ENCODE measurements around the gene PRDM5. TPM values are rescaled to one million over a fixed set of nuclear protein-coding genes. Genes with fewer than 3 reads are reported as not detected.

Gene PRDM5
- total RNA-seq, 1 experiment from 2014 or later: 5.1 TPM

- TF ChIP-seq REST (IDR thresholded peaks at IDR 0.05; ENCODE audit: low read depth) (no peak), ZFX (IDR thresholded peaks at IDR 0.05) (no peak), POLR2AphosphoS5 (IDR thresholded peaks at IDR 0.05; ENCODE audit: low read depth, low read length) (no peak)
These were observed 239.5 kb downstream of the PRDM5 start (continued) for GRCh38 chr4:120682981-120683380.

- Histone ChIP-seq H3K4me1 (ENCODE audit: control insufficient read depth in 1 of 2, insufficient read depth in 2 of 2, low read length in 2 of 2) (no peaks in the 10 kb centered on the region), H3K9me3 (ENCODE audit: control insufficient read depth in 1 of 2, insufficient read depth in 1 of 2, low read depth in 1 of 2, low read length in 2 of 2) (no peaks in the 10 kb centered on the region), H3K9ac (ENCODE audit: low read length) (no peak overlapping the region), H2AFZ (ENCODE audit: low read depth, low read length, poor library complexity, severe bottlenecking) (no peak overlapping the region), H3K4me2 (ENCODE audit: low read length) (no peak overlapping the region), H3K9me2 (ENCODE audit: insufficient read depth) (no peaks in the 10 kb centered on the region), H3K27me3 (ENCODE audit: insufficient read depth, low read length) (no peaks in the 10 kb centered on the region), H4K20me1 (ENCODE audit: insufficient read depth) (no peaks in the 10 kb centered on the region), H3K4me3 (replicated peaks in 1 of 2; ENCODE audit: low read depth in 1 of 2, low read length in 2 of 2) (no peak overlapping the region), H3K27ac (ENCODE audit: low read depth, low read length) (no peak overlapping the region), H3K79me2 (ENCODE audit: insufficient read depth, low read length) (no peaks in the 10 kb centered on the region), H3K36me3 (ENCODE audit: control insufficient read depth in 1 of 2, insufficient read depth in 2 of 2, low read length in 2 of 2) (no peaks in the 10 kb centered on the region)
- BruUV-seq (replicated peaks): no TSS peak
- no peak for ATAC-seq
- no peak for TF ChIP-seq SP1 (IDR thresholded peaks at IDR 0.05; ENCODE audit: low read depth)
- TF ChIP-seq ZBTB33 (IDR thresholded peaks at IDR 0.05; ENCODE audit: extremely low read depth, insufficient replicate concordance, low read length): no peak
- TF ChIP-seq RAD21 (IDR thresholded peaks at IDR 0.05; ENCODE audit: low read depth): no peak
- TF ChIP-seq JUND (IDR thresholded peaks at IDR 0.05): no peak
- TF ChIP-seq EZH2phosphoT487 (IDR thresholded peaks at IDR 0.05; ENCODE audit: borderline replicate concordance): no peak
- no peak for TF ChIP-seq CEBPB (IDR thresholded peaks at IDR 0.05; ENCODE audit: low read depth)
- TF ChIP-seq YY1 (IDR thresholded peaks at IDR 0.05; ENCODE audit: extremely low read depth, insufficient replicate concordance, low read depth, low read length): no peak
- no peak for TF ChIP-seq FOSL1 (IDR thresholded peaks at IDR 0.05; ENCODE audit: low read depth)
- TF ChIP-seq POLR2AphosphoS5 (IDR thresholded peaks at IDR 0.05; ENCODE audit: low read depth, low read length): no peak
- no peak for TF ChIP-seq ZNF274 (IDR thresholded peaks at IDR 0.05; ENCODE audit: low read depth, low read length)
- ChIA-PET POLR2A (no interaction called here), CTCF (no interaction called here), RAD21 (ENCODE audit: low non-redundant PET in 1 of 2, low total read pairs in 2 of 2, uncharacterized antibody in 2 of 2, unreplicated experiment in 2 of 2) (no interaction called here)
- intact Hi-C loops (cut with micrococcal nuclease): no loop called here
- DNase-seq (ENCODE audit: low read depth, low spot score): no peak
These were observed 241.8 kb downstream of the PRDM5 start for GRCh38 chr4:120680647-120681228.
